ENCODE results near the gene RAD18.

The RAD18 gene

DNA sequence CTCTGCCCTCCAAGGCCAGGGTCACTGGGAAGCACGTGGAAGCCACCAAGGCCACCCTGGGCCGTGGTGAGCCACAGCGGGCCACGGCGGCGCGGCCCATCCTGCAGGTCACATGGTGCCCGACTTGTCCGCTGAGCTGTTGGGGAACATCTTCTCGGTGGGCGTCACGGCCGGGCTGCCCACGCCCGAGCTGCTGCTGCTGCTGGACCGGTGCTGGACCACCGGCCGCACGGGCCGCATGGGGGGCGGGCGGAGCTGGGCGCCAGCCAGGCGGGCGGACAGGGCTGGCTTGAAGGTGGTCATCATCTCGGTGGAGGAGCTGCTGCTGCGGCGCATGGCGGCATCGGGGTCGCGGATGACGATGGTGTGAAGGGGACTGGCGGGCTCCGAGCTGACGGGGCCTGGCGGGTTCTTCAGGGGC lies 22.1 kb upstream of the RAD18 start:
- no peak for DNase-seq

DNA sequence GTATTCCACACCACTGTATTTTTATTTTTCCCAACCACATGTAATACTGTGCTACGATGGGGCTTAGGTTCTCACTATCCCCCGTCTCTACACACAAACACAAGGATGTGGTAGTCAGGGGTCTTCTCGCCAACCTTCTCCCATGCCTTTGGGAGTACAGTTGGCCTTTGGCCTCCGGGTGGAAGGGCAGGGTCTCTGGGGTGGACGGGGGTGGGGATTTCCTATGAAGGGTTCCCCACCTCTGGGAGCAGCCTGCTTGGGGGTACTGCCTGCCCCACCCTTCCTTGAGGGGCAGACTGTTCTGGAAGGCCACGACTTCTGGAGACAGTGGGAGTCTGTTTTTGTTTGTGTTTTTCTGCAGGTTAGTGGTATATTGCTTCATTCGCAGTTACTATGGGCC lies 21.3 kb upstream of the RAD18 start:
- no peak for DNase-seq

DNA sequence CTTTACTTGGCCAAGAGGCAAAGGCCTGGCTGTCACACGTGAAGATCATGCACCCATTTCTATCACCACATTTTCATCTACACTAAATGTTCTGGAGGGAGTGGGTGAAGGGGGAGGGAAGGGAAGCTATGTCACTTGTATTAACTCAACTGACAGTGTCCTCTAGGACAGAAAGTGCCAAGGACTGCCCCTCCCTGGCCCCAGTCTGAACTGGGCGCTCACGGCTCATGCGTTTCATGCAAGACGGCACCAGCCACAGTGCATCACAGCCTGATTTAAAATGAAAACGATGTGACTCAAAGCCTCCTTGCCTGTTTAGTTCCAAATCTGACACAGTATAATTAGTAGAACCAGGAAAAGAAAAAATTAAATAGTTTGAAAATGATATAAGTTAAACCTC lies 20.8 kb upstream of the RAD18 start:
- no peak for DNase-seq

DNA sequence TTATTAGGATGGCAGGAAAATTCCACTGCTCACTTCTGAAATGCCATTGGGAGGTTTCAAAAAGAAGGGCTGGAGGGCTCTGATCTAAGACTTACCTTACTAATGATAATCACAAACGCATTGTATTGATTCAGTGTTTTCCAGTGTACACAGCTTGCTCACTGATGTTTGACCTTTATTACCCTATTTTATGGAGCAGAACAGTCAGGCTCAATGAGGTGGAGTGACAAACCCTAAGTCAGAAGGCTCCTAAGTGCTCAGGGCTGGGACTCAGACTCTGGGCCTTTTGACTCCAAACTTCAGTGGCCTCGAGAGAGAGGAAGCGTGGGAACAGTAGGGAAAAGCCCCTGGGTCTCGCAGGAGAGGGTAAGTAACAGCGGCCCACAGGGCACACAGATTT lies 20.3 kb upstream of the RAD18 start:
- DNase-seq: no peak

DNA sequence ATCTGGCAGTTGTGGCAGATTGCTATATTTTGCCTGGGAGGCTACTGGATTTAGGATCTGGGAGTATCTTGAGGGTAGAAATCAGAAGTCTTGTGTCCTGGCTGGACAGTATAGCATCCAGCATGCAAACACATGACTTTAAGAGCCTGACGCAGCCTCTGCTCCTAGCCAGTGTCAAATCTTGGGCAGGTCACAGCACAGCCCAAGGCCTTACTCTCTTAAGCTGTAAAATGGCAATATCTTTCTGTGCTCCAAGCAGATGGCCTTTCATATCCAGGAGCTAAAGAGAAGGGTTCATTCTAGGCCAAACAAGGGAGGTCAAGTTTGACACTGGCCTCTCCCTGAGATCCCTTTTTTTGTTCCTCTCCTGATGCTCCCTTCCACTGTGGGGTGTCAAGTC lies 19.8 kb upstream of the RAD18 start:
- no peak for DNase-seq

DNA sequence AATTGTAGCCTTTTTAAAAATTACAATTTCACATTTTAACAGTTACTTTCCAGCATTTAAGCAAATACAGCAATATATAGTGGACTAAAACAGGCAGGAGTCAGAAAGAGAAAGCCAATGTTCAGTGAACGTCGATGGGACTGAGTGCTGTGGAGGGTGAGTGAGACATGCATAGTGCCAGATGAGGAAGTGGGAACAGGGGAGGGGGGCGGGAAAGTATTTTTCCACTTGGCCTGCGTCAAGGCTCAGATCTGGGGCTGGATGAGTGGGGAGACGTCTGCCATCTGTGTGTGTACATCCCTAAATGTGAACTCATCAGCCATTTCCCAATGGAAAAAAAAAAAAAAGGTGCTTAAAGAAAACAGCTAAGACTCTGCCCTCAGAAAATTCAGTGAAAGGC lies 19.2 kb upstream of the RAD18 start:
- no peak for DNase-seq

DNA sequence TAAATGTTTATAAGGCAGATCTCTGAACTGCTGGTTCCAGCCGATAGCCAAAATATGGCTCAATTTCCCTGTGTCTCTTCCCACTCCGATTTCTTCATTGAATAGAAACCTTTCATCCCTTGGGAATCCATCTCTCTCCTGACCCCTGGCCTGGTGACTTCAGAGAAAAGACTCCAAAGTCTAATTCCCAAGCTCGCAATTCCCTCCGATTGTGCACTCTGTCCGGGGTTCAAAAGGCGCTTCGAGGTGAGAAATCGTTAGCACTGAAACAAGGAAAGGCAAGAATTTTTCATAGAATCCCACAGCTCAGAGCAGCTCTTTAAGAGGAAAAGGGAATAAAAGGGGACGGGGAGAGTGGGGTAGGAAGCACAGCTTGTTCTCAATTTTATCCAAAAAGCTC lies 18.4 kb upstream of the RAD18 start:
- DNase-seq: no peak

DNA sequence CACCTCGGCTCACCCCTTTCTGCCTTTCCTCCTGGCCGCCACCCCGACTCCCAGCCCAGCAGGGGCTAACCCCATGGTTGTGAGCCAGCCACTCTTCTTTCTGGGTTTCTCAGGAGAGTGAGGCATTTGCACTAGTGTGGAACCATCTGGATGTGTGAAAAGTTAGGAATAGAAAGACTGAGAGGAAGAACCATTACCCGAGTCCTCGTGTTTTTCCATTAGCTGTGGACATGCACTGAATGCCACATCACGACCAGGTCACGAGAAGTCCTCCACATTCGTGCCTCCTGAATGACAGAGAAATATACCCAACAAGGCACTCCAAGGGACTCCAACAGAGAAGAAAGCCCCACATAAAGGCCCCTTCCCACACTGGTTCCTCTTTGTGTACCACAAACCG lies 18.0 kb upstream of the RAD18 start:
- DNase-seq: no peak

DNA sequence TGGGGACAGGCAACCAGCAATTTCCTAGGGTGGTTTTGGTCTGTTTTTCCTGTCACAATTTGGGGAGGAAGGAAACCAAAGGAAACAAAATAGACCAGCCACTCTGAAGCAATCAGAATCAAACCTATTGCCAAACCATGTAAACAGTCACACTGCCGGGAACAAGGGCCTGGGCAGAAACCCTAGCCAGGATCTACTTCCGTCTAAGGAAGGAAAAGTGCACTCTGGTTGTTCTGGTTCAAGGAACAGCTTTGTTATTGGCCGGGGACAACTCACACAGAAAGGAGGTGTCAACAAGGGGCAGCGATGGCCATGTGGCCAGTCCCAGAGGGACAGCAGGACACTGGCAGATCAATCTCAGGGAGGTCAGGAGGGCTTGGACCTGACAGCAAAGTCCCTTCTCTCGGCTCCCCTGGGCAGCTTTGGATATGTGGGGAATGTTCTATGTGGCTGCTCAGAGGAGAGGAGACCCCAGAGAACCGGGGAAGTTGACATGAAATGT lies 17.5 kb upstream of the RAD18 start:
- no peak for DNase-seq

DNA sequence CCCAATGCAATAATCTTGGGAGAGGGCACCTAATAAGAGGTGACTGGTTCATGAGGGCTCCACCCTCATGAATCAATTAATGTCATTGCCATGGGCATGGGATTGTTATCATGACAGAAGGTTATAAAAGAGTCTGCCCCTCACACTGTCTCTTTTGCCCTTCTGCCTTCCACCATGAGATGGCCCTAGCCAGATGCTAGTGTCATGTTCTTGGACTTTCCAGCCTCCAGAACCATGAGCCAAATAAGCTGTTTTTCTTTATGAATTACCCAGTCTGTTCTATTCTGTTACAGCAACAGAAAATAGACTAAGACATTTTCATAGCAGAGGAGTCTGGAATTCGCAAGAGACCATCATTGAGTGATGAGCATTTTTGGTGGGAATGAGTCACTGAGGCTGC lies 16.0 kb upstream of the RAD18 start:
- no peak for DNase-seq

DNA sequence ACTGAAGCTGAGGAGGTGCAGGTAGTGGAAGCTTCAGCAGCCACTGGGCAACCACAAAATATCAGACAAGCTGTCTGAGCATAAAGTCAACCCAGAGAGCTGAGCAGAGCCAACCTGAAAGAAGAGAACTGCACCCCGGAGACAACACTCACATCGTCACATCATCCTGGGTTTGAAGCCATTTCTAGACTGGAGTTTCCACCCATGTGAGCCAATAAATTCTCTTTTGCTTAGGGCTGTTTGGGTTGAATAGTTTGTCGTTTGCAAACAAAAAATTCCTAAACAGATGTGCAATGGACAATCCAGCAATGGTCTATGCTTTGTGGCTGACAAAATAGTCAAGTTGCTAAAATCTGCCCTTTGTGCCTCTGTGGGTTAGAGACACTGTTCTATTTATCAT lies 15.3 kb upstream of the RAD18 start:
- DNase-seq: no peak

DNA sequence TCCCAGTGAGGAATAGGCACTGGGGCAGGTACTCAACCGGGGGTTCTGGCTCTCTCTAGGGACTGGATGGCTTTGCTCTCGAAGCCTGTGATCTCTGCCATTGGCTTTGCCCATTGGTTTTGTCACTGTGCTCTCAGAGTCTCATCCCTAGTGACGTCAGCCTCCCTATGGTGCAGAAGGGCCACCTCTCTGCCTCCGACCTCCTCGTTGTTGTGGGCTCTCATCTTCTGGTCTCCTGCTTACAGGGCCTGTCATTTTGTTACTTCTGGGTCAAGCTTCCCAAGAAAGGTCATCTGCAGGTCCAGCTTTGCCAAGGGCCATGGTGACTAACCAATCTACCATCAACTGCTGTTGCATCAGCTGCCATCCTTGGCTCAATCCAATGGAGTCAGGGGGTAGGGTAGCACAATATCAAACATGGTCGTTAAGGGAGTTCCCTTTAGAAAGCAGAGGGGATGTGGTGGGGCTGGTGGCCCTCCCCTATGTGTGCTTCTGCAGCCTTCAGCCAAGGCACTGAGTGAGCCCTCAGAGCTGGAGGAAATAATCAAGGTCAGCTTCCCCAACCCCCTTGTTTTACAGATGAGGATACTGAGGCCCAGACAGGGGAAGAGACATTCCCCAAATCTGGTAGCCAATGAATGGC lies 13.4 kb upstream of the RAD18 start:
- DNase-seq: no peak

DNA sequence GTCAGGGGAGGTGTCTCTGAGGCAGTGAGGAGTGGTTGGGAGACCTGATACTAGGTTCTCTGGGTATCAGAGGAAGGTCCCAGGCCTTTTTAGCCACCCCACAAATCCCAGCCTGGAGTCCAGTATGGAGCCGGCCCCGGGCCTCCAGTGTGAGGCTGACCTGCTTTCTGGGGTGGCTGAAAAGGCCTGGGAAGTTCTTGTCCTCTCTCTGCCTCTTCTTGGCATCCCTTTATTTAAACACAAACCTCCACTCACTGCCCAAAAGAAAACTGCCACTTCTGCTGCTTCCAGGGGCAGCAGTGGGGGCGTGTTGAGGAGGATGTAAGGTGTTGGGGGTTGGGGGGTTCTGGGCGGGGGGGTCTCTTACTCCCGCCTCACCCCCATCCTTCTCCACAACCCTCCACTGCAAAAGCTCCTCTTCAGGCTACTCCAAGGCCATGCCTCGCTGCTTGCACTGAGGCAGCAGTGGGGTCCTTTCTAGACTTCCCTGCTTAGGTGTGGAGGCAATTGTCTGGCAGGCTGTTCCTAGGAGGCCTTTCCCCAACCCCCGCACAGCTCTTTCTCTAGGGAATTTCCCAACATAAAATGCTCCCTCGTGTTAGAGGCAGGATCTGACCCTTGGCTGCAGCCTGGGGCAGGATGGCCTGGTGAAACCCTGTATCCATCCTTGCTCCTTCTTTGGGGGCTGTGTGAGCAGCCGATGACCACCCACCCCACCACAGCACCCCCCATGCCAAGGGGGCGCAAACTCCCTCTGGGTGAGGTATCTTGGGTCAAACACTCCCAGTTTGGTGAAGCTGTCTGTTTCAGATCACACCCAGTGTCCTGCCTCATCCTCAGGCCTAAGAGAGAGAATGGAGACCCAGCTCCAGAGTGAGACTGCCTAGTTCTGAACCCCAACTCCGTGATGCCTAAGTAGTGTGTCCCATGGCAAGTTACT lies 12.1 kb upstream of the RAD18 start:
- DNase-seq: no peak

DNA sequence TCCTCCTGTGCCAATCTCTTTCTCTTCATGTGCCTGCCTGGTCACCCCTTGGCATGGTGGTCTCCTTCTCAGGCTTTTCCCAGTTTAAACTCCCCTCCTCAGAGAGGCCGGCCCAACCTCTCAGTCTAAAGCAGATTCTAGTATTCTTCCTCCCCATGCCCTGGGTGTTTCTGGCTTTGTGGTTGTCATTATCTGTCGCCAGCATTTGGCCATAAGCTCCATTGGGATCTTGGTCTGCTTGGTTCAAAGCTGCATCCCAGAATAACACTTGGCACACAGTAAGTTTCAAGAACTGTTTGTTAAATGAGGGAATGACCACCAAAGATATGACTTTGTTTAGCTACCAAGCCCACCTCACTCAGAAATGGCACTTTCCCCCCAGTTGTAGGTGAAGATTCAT lies 11.2 kb upstream of the RAD18 start:
- no peak for DNase-seq

DNA sequence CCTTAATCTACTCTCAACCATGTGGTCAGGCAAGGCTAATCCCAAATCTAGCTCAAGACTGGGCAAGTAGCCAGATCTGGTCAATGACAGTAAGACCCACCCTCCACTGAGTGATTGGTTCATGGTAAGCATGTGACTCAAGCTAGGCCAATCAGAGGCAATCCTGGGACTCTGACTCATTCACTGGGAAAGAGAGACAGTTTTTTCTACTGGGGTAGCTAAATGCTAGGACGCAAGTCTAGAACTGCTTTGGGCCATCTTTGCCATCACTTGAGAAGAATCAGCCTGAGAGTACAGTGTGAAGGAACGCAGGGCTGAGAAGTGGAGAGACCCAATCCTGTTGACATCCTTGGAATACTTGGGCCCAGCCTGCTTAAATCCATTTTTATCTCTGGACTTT lies 9.4 kb upstream of the RAD18 start:
- peak in 1 of 2 experiments; percentile 20 for DNase-seq

DNA sequence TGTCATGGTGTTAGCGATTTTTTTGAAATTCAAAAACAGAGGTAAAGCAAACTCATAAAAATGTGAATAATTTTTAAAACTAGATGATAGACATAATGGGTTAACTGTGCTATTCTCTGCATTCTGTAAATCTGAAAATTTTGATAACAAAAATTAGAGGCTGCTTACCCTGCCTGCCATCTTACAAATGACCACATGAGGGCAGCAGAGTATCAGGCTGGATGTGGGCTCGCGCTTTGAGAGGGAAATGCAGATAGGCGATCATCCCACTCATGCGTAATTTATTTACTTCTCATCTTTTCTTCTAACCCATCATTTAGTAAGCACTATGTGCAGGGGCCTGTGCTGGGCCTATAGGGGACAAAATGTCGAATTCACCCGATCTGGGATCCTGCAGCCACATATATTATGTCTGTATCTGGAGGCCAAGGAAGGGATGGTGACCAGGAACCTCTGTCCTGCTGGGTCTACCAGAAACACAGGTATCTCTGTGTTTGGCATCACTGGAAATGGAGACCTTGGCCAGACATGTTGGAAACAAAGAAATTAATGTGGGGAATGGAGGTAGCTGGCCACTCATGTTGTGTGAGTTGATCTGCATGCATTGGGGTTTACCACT lies 7.8 kb upstream of the RAD18 start:
- DNase-seq: peak; percentile 3 to 53

DNA sequence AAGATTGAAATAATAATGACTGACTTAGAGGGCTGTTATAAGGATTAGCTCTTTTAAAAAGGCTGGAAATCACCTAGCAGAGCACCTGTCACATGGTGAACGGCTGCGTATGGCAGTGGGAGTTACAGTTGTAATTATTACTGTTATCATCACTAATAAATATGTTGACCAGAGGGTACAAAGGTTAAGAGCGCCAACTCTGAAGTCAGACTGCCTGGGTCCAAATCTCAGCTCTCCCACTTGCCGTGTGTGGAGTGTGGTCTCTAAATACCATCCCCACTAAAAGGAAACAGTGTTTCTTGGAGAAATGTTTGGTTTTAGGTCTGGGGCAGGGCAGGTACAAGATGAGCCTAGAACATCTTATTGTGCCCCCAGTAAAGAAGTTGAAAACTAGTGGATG lies 6.0 kb upstream of the RAD18 start:
- no peak for DNase-seq

DNA sequence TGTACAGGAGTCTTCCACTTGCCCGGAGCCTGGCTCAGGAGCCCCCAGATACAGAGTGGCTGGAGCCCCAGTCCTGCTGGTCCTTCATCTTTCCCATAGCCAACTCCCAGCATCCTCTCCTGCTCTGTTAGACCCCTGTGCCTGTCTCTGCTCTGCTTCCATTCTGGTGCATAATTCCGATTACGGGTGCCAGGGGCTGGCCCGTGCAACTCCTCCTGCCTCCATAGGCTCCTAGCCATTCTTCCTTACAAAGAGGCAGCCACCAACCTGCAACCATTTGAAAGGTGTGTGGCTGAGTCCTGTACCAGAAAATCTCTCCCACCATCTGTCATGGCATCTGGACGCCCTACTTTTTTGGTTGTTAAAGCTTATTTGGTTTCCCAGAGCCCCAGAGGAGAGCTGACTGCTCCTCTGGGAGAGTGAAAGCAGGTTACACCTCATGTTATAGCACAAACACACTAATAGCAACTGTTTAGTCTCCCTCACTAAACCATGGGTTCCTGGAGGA lies 5.2 kb upstream of the RAD18 start:
- no peak for DNase-seq

DNA sequence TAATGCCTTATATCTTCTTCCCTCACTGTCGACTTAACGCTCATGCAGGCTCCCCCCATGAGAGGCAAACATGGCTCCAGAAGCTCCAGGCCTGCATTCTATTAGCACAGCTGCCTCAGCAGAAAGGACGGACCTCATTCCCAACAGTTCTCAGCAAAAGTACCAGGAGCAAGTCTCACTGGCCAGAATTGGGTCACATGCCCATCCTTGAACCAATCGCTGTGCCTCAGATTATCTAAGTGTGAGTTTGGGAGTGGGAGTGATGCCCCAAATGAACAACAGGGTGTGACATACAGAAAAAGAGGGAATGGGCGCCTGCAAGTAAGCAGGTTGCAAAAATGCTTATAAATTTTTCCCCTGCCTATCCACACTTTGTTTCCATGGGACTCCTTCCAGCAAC lies 4.3 kb upstream of the RAD18 start:
- DNase-seq: no peak

DNA sequence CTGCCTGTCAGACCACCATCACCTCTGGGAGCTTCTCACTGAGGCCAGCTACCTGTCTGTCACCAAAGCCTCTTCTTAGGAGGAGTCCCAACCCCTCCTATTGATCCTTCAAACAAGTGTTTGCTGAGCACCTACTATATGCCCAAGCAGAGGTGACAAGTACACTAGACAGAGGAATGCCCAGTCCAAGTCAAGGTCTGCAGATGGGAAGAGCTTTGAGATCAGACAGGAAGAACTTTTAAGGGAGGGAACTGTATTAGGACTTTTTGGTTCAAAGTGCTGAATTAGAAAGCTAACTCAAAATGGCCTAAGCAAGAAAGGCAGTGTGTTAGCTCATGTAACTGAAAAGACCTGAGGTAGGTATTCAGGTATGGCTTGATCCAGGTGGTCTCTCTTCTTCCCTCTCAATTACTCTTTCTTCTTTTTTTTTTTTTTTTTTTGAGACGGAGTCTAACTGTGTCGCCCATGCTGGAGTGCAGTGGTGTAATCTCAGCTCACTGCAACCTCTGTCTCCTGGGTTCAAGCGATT lies 3.6 kb upstream of the RAD18 start:
- DNase-seq: no peak

DNA sequence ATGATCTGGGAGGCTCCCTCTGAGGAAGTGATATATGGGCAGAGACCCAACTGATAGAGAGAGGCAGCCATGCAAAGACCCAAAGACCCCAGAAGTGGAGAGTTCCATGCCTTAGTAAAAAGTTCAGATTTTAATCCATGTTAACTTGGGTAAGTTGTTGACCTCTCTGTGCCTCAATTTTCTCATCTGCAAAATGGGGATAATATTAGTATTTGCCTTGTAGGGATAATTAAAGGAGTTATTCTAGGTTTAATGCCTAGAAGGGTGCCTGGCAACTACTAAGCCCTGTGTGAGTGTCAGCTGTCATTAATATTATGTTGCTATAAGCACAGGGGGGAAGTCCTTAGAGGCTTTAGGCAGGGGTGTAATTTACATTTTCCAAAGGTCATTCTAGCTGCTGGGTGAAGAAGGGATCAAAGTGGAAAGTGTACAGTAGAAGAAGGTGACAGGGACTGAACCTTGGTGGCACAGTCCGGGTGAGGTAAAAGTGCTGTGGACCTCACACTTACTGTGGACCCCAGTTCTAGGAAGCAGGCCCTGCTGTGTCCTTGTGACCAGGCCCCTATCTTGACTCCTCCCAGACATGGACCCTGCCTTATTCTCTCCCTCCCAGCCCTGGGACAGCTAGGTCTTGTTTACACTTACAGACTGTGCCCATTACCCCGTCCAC lies 3.0 kb upstream of the RAD18 start:
- DNase-seq: no peak

DNA sequence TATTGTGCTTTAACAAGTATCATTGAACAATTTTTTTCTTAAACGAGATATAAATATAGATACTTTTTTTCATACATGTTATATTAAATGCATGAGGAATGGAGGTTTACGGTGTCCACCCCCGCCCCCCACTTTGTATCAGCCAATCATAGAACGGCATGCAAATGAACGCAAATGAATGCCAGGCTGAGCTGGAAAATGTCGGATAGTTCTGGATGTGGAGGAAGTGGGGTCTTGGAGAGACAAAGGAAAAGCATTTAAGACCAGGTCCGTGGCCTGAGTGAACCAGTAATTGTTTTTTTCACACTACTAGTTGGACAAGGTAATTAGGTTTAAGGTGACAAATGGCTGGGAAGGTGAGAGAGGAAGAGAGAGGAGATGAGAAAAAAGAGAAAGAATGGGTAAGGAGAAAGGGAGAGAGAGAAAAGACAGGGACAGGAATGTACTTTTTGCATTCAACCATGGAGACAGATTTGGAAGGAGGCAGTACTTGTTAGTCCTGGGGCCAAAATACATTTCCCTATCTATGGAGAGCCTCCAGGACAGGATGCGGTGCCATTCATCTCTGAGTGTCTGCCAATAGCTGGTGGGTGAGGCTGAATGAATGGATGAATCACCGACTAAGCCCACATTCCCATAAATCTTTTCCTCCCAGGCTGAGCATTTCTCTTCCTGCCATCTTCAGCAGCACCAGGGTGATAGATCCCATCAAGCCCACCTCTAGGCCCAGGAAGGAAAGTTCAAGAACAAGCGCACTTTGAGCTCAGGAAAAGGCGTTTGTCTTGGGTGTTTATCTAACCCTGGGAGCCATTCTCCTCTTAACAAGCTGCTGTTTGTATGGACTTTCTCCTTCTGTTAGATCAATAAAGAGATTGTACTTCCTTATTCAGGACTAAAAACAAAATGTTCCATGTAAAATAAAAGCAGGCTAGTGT lies 1.4 kb upstream of the RAD18 start:
- peak in 1 of 2 experiments; percentile 21 for DNase-seq
